ES-I3 (cell line): ENCODE data around the gene LCN12.

Experiments used
- H3K36me3 ChIP-seq: 2 replicates; pipeline ENCODE4 v1.6.1; 2013; ENCODE audit warnings: mild to moderate bottlenecking, low read length, control low read depth, moderate library complexity; ENCODE audit not compliant: insufficient read depth
- H3K4me1 ChIP-seq: 2 replicates; pipeline ENCODE4 v1.6.1; 2013; ENCODE audit warnings: mild to moderate bottlenecking, control low read depth, low read length; ENCODE audit not compliant: insufficient read depth
- H3K9ac ChIP-seq: 2 replicates; pipeline ENCODE4 v1.6.1; 2013; ENCODE audit warnings: low read depth, mild to moderate bottlenecking, low read length, moderate library complexity
- H3K9me3 ChIP-seq: 2 replicates; pipeline ENCODE4 v1.6.1; 2013; ENCODE audit warnings: mild to moderate bottlenecking, low read length, moderate library complexity; ENCODE audit not compliant: control insufficient read depth, insufficient read depth

LCN12 gene, protein sequence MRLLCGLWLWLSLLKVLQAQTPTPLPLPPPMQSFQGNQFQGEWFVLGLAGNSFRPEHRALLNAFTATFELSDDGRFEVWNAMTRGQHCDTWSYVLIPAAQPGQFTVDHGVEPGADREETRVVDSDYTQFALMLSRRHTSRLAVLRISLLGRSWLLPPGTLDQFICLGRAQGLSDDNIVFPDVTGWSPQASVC

DNA sequence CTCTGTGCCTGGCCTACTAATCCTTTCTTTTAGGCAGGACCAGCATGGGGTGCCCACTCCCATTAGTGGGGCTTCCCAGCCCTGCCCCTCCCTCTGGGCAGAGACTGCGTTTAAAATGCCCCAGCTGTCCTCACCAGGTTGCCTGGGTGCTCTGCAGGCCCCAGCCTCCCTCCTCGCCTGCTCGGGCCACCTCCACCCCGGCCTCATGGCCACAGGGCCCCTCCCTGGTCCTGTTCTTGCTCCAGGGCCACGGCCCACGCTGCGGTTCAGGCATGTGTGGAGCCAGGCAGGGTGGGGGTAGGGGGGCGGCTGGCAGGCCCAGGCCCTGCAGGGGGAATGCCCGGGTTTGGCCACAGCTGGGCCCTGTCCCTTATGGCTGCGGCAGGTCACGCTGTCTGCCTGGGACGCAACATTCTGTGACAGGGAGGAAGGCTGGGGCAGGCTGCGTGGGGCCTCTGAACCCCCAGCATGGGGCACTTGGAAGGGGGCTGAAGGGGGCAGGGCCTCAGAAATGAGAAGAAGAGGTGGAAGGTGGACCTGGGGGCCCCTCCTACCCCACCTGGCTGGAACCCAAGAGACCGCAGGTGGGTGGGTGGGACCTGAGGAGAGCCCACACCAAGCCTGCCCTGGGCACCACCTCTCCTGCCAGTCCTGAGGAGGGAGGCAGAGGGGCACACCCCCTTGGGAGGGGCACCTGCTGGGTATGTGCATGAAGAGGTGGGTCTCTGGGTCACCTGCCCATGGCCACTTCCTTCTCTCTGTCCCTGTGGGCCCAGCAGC is at the start of gene LCN12:
Gene LCN12 (plus strand): TSS at position 733 of the 780 bp plus-strand sequence. CDS start 55 bp downstream, outside the sequence.
- H3K9ac ChIP-seq = no peak within 1 kb of the TSS
- no peaks in the 10 kb centered on the region for H3K9me3 ChIP-seq
- no peaks in the 10 kb centered on the region for H3K36me3 ChIP-seq
- no peaks in the 10 kb centered on the region for H3K4me1 ChIP-seq

DNA sequence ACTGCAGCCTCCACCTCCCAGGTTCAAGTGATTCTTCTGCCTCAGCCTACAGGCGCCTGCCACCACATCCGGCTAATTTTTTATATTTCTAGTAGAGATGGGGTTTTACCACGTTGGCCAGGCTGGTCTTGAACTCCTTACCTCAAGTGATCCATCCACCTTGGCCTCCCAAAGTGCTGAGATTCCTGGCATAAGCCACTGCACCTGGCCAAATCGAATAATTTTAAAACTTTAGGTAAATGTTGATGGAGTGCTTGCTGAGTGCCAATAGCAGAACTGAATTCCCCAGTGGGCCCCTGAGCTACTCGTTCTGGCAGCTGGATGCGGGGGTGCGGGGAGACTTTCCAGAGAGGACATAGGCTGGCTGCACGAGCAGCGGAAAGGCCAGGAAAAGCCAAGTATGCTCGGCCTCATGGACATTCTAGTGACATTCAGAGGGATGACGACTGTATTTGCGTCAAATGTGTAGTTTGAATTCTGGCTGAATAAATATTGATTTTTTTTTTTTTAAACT is 49.0 kb upstream of the LCN12 start:
- H3K9ac ChIP-seq = no peak overlapping the region
- H3K36me3 ChIP-seq = peaks cover 25% of the 10 kb centered on the region
- H3K4me1 ChIP-seq = peaks cover 4% of the 10 kb centered on the region; the same call in 1 of the 2 replicates
- no peaks in the 10 kb centered on the region for H3K9me3 ChIP-seq

DNA sequence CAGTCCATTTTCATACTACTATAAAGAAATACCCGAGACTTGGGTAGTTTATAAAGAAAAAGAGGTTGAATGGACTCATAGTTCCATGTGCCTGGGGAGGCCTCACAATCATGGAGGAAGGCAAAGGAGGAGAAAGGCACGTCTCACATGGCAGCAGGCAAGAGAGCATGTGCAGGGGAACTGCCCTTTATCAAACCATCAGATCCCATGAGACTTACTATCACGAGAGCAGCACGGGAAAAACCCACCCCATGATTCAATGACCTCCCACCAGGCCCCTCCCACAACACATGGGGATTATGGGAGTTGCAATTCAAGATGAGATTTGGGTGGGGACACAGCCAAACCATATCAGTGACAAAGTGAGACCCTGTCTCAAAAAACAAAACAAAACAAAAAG is 45.8 kb upstream of the LCN12 start:
- Histone ChIP-seq H3K9ac (no peak overlapping the region), H3K36me3 (peaks cover 10% of the 10 kb centered on the region; the same call in 1 of the 2 replicates), H3K4me1 (peaks cover 2% of the 10 kb centered on the region; the same call in 1 of the 2 replicates), H3K9me3 (no peaks in the 10 kb centered on the region)

DNA sequence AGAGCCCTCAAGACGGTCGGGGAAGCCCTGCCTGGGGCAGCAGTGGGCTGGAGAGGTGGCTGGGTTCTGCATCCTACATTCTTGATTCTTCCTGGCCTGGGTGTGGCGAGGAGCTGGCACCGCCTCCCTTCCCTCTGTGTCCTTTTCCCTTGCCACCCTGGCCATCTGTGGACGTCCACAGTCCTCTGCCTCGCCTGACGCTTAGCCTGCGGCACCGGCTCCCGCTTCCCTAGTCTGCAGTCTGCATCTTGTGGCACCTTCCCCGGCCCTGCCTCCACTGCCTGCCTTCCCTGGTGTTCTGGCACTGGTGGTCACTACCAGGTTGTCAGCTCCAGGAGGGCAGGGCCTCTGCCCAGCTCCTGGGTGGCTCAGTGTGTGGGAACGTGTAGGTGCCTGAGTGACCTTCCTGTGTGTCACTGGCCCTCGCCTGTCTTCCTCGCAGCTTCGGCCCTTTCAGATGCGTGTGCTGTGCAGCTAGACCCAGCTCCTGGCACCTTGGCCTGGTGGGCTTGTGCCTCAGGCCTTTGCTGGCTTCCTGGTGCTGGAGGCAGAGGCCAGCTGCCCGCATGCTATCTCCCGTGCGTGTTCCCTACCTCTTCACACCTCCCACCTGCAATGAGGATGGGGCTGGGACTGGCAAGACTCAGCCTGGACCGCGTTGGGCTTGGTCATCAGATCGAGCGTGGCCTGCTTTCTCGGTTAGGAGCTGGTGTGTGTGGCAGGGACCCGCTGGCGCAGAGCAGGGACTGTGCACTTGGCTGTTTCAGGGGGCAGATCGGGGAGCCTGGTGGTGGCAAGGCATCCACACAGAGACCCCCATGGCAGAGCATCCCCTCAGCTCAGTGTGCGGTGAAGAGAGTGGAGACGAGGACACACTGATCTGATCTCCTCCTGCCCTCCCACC is 44.8 kb upstream of the LCN12 start:
- H3K9ac ChIP-seq = no peak overlapping the region
- H3K9me3 ChIP-seq = no peaks in the 10 kb centered on the region
- no peaks in the 10 kb centered on the region for H3K4me1 ChIP-seq
- H3K36me3 ChIP-seq = peaks cover 4% of the 10 kb centered on the region; the same call in 1 of the 2 replicates

DNA sequence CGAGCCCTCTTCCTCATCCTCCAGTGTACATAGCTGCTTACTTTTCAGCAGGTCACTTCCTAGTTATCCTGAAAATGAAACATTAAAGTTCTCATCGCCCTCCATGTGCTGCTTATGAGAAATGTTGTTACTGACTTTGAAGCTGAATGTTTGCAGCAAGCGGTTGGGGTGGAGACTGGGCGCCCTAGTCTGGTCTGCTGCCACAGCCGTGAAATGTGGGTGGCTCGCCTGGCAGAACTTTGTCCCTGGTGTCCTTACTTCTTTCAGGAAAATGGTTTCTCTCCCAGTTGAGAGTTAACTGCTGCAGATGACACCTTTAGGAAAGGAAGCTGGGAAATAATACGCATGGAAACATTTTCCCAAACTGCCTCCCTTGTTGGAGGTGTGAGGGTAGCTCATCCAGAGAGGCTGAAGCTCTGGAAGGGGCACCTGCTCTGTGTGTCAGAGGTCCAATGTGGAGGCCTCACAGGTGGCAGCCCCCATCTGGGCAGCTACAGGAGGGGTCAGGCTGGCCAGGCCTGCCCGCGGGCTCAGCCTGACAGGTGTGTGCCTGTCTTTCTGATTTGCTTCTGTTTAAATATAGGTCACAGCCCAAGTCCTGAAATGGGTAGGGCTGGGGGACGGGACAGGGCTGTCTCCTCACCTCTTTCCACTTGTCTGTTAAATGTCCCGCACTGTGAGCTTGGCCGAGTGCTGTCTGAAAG is 41.7 kb upstream of the LCN12 start:
- peaks cover 2% of the 10 kb centered on the region; the same call in 1 of the 2 replicates for H3K36me3 ChIP-seq

DNA sequence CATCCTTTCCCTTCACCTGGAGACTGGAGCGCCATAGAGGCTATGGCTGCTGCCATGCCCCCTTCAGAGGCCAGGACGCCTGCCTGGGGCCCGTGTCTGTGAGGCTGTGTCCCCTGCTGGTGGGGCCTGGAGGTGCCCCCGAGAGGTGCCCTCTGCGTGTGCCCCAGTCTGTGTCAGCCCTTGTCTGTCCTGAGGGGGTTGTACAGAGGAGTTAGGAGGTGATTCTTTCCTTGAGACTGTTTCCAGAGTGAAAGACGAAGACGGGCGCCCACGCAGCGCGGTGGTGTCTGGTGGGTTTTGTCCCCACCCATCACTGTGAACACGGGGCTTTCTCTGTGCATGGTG is 41.2 kb upstream of the LCN12 start:
- H3K9me3 ChIP-seq = no peaks in the 10 kb centered on the region
- H3K9ac ChIP-seq = no peak overlapping the region
- peaks cover 4% of the 10 kb centered on the region; the same call in 1 of the 2 replicates for H3K36me3 ChIP-seq
- H3K4me1 ChIP-seq = no peaks in the 10 kb centered on the region

More for the DNA sequence above, 41.7 kb upstream of the LCN12 start:
- Histone ChIP-seq H3K9me3 (no peaks in the 10 kb centered on the region), H3K4me1 (no peaks in the 10 kb centered on the region), H3K9ac (no peak overlapping the region)

DNA sequence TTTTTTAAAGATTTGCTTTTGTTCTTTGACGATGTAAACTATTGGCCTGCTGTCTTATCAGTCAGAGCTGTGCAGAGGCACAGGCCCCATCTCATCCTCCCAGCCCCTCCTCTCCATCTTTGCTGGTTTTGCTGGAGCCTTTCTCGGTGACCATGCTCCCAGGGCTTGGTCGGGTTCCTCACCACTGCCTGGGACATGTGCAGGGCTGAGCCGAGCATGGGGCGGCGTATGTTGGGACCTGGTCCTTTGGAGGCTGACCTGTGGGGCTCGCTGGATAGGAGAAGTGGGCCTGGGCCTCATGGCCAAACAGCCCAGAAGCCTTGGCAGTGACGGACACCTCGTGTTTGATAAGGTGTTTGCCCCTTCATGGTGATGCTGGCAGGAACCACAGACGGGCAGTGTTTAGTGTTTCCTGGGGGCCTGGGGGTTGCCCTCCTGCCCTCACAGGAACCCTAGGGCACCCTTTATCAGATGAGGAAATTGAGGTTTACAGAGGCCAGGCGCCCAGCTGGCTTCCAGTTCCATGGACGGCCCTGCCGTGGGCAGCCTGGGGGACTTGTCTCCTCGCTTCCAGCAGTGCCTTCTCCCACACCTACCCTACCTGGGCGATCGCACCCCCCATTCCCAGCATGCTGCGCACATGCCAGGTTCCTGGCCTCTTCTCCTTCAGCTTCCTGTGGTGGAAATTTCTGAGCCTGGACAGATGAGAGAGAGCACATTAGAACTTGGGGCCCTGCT is 38.2 kb upstream of the LCN12 start:
- Histone ChIP-seq H3K9ac (no peak overlapping the region), H3K4me1 (no peaks in the 10 kb centered on the region), H3K36me3 (peaks cover 4% of the 10 kb centered on the region; the same call in 1 of the 2 replicates), H3K9me3 (no peaks in the 10 kb centered on the region)

DNA sequence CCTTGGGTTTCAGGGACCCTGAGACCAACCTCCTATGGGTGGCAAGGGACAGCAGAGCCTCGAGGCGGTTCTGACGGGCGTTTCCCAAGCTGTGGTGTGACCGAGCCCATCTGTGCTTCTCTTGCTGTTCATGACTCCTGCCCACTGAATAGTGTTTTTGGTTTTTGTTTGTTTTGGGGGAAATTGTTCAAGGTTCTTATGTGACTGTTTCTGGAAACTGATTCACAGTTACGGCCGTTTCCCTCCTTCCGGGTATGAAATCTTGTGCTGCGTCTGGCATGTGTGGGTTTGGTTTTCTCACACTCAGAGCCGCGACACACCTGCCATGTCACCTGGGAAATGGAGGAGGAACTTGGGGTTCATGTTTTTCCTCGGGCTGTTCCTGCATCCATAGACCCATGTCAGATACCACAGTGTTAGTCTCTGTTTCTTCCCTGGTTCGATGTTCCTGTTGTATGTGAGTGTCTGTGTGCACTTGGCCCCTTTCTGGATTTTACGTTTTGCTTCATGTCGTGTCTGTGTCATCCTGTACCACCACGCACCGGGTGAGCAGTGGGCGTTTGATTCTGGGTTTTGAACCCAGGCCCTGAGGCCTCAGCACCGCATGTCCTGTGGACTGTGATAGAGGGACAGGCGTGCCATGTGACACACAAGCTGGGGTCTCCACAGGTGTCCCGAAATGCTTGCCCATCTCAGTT is 36.3 kb upstream of the LCN12 start:
- H3K36me3 ChIP-seq = peaks cover 11% of the 10 kb centered on the region; the same call in 1 of the 2 replicates
- no peak overlapping the region for H3K9ac ChIP-seq
- H3K4me1 ChIP-seq = no peaks in the 10 kb centered on the region
- H3K9me3 ChIP-seq = no peaks in the 10 kb centered on the region

DNA sequence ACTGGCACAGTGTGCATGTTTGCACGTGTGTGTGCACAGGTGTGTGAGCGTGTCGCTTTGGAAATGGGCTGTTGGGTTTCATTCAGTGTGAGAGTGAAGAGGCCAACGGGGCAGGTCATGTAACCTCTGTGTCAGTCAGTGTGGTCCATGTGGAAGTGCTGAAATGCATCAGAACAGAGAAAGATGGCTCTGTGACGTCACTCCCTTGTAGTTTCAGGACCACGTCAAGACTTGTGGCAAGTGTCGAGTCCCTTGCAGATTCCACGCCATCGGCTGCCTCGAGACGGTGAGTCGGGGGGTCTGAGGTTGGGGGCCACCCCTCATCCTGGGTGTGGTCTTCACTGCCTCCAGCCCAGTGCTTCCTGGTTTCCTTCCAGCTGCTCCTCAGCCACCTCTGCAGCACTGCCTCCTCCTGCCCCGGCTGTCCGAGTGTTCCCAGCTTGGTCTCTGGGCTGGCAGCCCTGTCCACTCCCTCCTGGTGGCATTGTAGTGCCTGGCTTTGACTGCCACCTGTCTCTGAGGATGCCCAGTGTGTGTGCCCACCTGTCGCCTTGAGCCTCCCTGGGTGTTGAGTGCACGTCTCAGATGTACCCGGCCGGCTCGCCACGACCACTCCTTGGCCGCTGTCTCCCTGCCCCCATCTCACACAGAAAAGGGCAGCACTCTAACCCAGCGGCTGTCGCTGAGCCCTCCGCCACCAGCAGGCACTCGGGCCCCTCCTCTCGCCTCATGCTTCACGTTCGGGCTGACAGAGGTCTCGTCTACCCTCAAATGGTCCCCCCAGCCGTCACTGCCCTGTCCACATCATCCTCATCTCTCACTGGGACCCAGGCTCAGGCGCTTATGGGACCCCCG is 35.5 kb upstream of the LCN12 start:
- Histone ChIP-seq H3K36me3 (peaks cover 11% of the 10 kb centered on the region; the same call in 1 of the 2 replicates), H3K9ac (no peak overlapping the region), H3K4me1 (no peaks in the 10 kb centered on the region), H3K9me3 (no peaks in the 10 kb centered on the region)

DNA sequence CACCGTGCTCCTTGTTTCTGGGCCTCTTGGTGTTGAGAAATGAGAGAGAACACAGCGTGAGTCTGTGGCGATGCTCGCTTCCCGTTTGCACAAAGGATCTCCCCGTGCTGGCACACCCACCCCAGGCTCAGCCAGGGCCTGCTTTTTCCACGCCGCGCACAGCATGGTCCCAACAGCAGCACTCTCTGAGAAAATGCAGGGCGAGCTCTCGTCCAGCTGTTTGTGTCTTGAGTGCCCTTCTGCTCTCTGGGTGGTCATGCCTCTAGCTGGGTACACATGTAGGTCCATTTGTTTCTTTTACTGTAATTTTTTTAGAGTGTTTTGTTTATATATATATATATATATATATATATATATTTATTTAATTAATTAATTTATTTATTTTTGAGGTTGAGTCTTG is 34.2 kb upstream of the LCN12 start:
- H3K4me1 ChIP-seq = no peaks in the 10 kb centered on the region
- no peaks in the 10 kb centered on the region for H3K9me3 ChIP-seq
- H3K9ac ChIP-seq = no peak overlapping the region
- H3K36me3 ChIP-seq = peaks cover 15% of the 10 kb centered on the region

DNA sequence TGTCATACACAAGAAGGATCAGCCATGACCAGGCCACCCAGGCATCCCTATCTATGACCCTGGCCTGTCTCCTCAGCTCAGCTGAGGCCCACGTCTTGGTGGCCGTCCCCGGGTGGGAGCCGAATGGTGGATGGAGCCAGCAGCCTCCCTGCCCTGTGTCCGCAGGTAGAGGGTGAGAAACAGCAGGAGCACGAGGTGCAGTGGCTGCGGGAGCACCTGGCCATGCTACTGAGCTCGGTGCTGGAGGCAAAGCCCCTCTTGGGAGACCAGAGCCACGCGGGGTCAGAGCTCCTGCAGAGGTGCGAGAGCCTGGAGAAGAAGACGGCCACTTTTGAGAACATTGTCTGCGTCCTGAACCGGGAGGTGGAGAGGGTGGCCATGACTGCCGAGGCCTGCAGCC is 32.0 kb upstream of the LCN12 start:
- Histone ChIP-seq H3K36me3 (peaks cover 15% of the 10 kb centered on the region), H3K9me3 (no peaks in the 10 kb centered on the region), H3K4me1 (no peaks in the 10 kb centered on the region), H3K9ac (no peak overlapping the region)

DNA sequence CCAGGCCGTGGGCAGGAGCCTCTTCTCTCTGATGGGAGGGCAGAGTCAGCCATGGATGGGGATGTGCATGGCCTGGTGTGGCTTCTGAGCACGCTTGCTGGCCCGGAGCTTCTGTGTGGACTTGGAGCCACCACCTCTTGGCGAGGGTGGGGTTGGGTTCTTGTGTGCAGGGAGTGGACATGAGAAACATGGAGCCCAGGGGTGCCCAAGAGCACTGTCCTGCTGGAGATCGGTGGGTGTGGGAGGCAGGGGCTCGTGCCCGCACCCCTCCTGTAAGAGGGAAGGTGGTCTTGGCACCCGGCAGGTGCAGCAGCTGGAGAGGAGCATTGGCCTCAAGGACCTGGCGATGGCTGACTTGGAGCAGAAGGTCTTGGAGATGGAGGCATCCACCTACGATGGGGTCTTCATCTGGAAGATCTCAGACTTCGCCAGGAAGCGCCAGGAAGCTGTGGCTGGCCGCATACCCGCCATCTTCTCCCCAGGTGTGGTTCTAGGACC is 31.3 kb upstream of the LCN12 start:
- Histone ChIP-seq H3K9me3 (no peaks in the 10 kb centered on the region), H3K9ac (no peak overlapping the region), H3K4me1 (no peaks in the 10 kb centered on the region), H3K36me3 (peaks cover 10% of the 10 kb centered on the region)
